CD14-positive monocyte (primary cell): ENCODE measurements around the gene IGLL1. TPM values are rescaled to one million over a fixed set of nuclear protein-coding genes. Genes with fewer than 3 reads are reported as not detected.

ENCODE experiments used
- DNase-seq, 3 donors: peaks; one replicate each; pipeline ENCODE4 v3.0.0-alpha.2; 2011 to 2022
- H2AFZ ChIP-seq: 2 replicates; pipeline ENCODE4 v1.6.0; 2012; ENCODE audit warnings: mild to moderate bottlenecking, low read depth, low read length, inconsistent platforms; ENCODE audit not compliant: insufficient read depth, poor library complexity, severe bottlenecking
- H3K27ac ChIP-seq, 2 donors: 1 replicate in 1 of 2; 2 replicates in 1 of 2; pipeline ENCODE4 v1.5.1; 2012 to 2013; ENCODE audit warnings: low read length in 2 of 2, control low read depth in 1 of 2, inconsistent platforms in 1 of 2, low read depth in 1 of 2, mild to moderate bottlenecking in 1 of 2
- H3K27me3 ChIP-seq, 2 donors: one replicate each; pipeline versions ENCODE4 v1.6.0 to v1.6.1; 2011 to 2013; ENCODE audit warnings: low read length in 2 of 2; ENCODE audit not compliant: control insufficient read depth in 2 of 2, insufficient read depth in 2 of 2
- H3K36me3 ChIP-seq, 2 donors: replicated peaks in 1 of 2; 1 replicate in 1 of 2; 2 replicates in 1 of 2; pipeline versions ENCODE4 v1.5.1 to v1.6.1; 2012 to 2013; ENCODE audit warnings: low read length in 2 of 2, control low read depth in 1 of 2, inconsistent platforms in 1 of 2, mild to moderate bottlenecking in 1 of 2; ENCODE audit not compliant: insufficient read depth in 2 of 2, control insufficient read depth in 1 of 2
- H3K4me1 ChIP-seq, 2 donors: 1 replicate in 1 of 2; 2 replicates in 1 of 2; pipeline versions ENCODE4 v1.5.1 to v1.6.1; 2012 to 2013; ENCODE audit warnings: low read length in 2 of 2, control low read depth in 1 of 2, inconsistent platforms in 1 of 2, mild to moderate bottlenecking in 1 of 2, moderate library complexity in 1 of 2; ENCODE audit not compliant: insufficient read depth in 2 of 2, control insufficient read depth in 1 of 2
- H3K4me2 ChIP-seq: replicated peaks from 2 replicates; pipeline ENCODE3; 2012; ENCODE audit warnings: low read length, moderate library complexity, mild to moderate bottlenecking; ENCODE audit not compliant: poor library complexity, severe bottlenecking; ENCODE audit errors: extremely low read depth
- H3K4me3 ChIP-seq, 3 experiments: fragments of 200-600 bp in 1 of 3; sonication (generic) in 1 of 3; replicated peaks in 1 of 3; 1 replicate in 2 of 3; 2 replicates in 1 of 3; pipeline ENCODE4 v1.5.1; 2011 to 2013; ENCODE audit warnings: low read length in 3 of 3, mild to moderate bottlenecking in 3 of 3, control low read depth in 2 of 3, low read depth in 2 of 3, inconsistent platforms in 1 of 3, moderate library complexity in 1 of 3
- H3K79me2 ChIP-seq: 2 replicates; pipeline ENCODE4 v1.6.0; 2012; ENCODE audit warnings: mild to moderate bottlenecking, control low read depth, inconsistent platforms, low read length, moderate library complexity; ENCODE audit not compliant: insufficient read depth
- H3K9ac ChIP-seq: 2 replicates; pipeline ENCODE4 v1.6.0; 2017; ENCODE audit warnings: low read length, mild to moderate bottlenecking; ENCODE audit not compliant: insufficient read depth, poor library complexity, severe bottlenecking
- H3K9me3 ChIP-seq, 2 donors: replicated peaks in 1 of 2; 1 replicate in 1 of 2; 2 replicates in 1 of 2; pipeline versions ENCODE4 v1.5.1 to v1.6.1; 2012 to 2013; ENCODE audit warnings: low read length in 2 of 2, control low read depth in 1 of 2; ENCODE audit not compliant: control insufficient read depth in 1 of 2, insufficient read depth in 1 of 2
- H4K20me1 ChIP-seq: 2 replicates; pipeline ENCODE4 v1.6.0; 2012; ENCODE audit warnings: mild to moderate bottlenecking, low read length, control low read depth, moderate library complexity; ENCODE audit not compliant: insufficient read depth
- H3K27ac Mint-ChIP-seq, 7 donors: one replicate each; pipeline ENCODE4 v1.8.0; 2020; ENCODE audit warnings: mild to moderate bottlenecking in 7 of 7, mixed read lengths in 7 of 7, moderate library complexity in 6 of 7, inconsistent platforms in 2 of 7
- H3K27me3 Mint-ChIP-seq, 3 donors: one replicate each; pipeline ENCODE4 v1.8.0; 2021 to 2022; ENCODE audit warnings: low read depth in 3 of 3, mild to moderate bottlenecking in 3 of 3, mixed read lengths in 3 of 3, moderate library complexity in 3 of 3, inconsistent platforms in 1 of 3
- H3K36me3 Mint-ChIP-seq, 2 donors: one replicate each; pipeline ENCODE4 v1.8.0; 2020; ENCODE audit warnings: mixed read lengths in 2 of 2, inconsistent platforms in 1 of 2, mild to moderate bottlenecking in 1 of 2
- H3K4me1 Mint-ChIP-seq: one replicate; pipeline ENCODE4 v1.8.0; 2020; ENCODE audit warnings: mild to moderate bottlenecking, mixed read lengths
- H3K4me3 Mint-ChIP-seq, 2 donors: one replicate each; pipeline ENCODE4 v1.8.0; 2020; ENCODE audit warnings: mild to moderate bottlenecking in 2 of 2, mixed read lengths in 2 of 2, moderate library complexity in 1 of 2
- H3K9me3 Mint-ChIP-seq, 7 donors: one replicate each; pipeline ENCODE4 v1.8.0; 2020 to 2022; ENCODE audit warnings: mixed read lengths in 7 of 7, mild to moderate bottlenecking in 6 of 7, moderate library complexity in 6 of 7, inconsistent platforms in 2 of 7
- WGBS: methylation state at CpG from one replicate; pipeline ENCODE4 v1.1.5; 2013; ENCODE audit warnings: missing lambda C conversion rate; ENCODE audit not compliant: insufficient coverage; 5-methylcytosine and 5-hydroxymethylcytosine counted together
- intact Hi-C, 2 donors: fragments of 100-400 bp; cut with micrococcal nuclease; formaldehyde crosslinking; loops; one replicate each; pipeline versions ENCODE4 v1.15.0 to v1.15.1; 2023
- polyA plus RNA-seq, 3 donors: library from polyadenylated mRNA; depleted of rRNA in 1 of 3; unstranded in 2 of 3; stranded (reverse) in 1 of 3; fragments of 300-500 nt in 2 of 3; fragments of >200 nt in 1 of 3; fragmentation: Illumina TruSeq in 2 of 3; gene quantifications; 1 replicate in 2 of 3; 2 replicates in 1 of 3; pipeline ENCODE4 v1.2.3, GENCODE V29; 2012 to 2021
- TF ChIP-seq, protein P1 (sequence below): fragments of 200-600 bp; IDR thresholded peaks from one replicate; pipeline ENCODE4 v1.8.0; 2022; ENCODE audit warnings: antibody characterized with exemption, mild to moderate bottlenecking

The IGLL1 gene
- polyA plus RNA-seq, 3 donors: not detected

DNA sequence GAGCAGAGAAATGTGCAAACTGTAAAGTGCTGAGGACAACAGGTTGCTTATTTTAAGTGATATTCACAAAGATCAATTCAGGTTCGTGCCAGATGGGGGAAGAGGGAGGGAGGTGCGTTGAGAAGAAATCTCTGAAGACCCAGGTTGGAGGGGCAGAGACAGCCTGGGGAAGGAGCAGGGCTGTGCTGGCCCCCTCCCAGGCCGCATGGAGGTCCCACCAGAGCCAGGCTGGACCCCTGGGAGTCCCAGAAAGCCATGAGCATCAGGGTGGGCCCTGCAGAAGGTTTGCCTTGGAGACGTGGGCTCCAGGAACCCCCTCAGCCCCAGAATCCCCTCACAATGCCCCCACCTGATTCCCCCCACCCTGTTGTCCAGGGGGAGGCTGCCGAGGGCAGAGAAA lies 47.4 kb downstream of the IGLL1 start:
- H3K9me3 Mint-ChIP-seq: no peaks in the 10 kb centered on the region
- H3K9ac ChIP-seq: no peak overlapping the region
- H3K27ac ChIP-seq: no peak overlapping the region
- H3K36me3 Mint-ChIP-seq: no peaks in the 10 kb centered on the region
- no peak overlapping the region for H3K4me2 ChIP-seq
- H3K27me3 ChIP-seq: no peaks in the 10 kb centered on the region
- no peak for DNase-seq
- H3K4me1 Mint-ChIP-seq: peaks cover 10% of the 10 kb centered on the region
- no peaks in the 10 kb centered on the region for H3K79me2 ChIP-seq
- no peaks in the 10 kb centered on the region for H4K20me1 ChIP-seq
- H3K4me3 ChIP-seq: no peak overlapping the region
- no peaks in the 10 kb centered on the region for H3K4me1 ChIP-seq
- H3K27me3 Mint-ChIP-seq: peaks cover 3 to 14% (median 13%) of the 10 kb centered on the region in 3 donors
- no peak overlapping the region for H3K27ac Mint-ChIP-seq
- intact Hi-C loops: no loop called here
- H3K9me3 ChIP-seq: no peaks in the 10 kb centered on the region
- H2AFZ ChIP-seq: no peak overlapping the region
- no peaks in the 10 kb centered on the region for H3K36me3 ChIP-seq
- 100% methylated on average over 3 of the region's 5 CpGs for WGBS
- H3K4me3 Mint-ChIP-seq: no peak overlapping the region
- TF ChIP-seq, protein P1, sequence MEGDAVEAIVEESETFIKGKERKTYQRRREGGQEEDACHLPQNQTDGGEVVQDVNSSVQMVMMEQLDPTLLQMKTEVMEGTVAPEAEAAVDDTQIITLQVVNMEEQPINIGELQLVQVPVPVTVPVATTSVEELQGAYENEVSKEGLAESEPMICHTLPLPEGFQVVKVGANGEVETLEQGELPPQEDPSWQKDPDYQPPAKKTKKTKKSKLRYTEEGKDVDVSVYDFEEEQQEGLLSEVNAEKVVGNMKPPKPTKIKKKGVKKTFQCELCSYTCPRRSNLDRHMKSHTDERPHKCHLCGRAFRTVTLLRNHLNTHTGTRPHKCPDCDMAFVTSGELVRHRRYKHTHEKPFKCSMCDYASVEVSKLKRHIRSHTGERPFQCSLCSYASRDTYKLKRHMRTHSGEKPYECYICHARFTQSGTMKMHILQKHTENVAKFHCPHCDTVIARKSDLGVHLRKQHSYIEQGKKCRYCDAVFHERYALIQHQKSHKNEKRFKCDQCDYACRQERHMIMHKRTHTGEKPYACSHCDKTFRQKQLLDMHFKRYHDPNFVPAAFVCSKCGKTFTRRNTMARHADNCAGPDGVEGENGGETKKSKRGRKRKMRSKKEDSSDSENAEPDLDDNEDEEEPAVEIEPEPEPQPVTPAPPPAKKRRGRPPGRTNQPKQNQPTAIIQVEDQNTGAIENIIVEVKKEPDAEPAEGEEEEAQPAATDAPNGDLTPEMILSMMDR: no peak

DNA sequence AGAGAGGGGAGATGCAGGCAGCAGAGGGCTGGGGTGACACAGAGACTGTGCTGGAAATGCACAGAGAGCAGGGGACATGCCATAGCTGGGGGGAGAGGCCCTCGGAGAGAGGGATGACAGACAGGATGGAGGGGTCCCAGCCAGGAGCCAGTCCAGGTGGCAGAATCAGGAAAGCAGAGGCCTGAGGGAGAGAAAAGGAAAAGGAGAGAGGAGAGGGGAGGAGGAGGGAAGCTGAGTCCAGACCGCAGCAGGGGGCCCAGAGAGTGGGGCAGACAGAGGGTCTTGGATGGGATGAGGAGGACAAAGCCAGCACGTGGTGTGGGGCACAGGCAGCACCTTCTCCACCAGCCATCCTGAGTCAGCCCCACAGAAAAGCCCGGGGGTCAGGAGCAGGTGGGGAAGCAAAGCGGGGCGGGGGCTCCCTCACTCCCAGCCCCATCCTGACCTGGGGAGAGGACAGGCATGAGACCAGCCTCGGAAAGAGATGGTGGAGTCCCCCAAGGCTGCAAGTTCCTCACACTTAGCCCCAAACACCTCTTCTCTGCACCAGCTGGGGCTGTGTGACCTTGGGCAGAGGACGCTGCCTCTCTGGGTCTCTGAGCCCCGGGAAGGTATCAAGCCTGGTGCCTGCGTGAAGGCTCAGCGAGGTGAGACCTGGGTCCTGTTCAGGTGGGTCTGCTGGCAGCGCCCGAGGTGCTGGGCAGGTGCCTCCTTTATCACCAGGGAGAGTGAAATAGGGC lies 48.0 kb downstream of the IGLL1 start:
- TF ChIP-seq, protein P1: no peak
- no peaks in the 10 kb centered on the region for H3K9me3 Mint-ChIP-seq
- Histone ChIP-seq H3K9me3 (no peaks in the 10 kb centered on the region), H3K27me3 (no peaks in the 10 kb centered on the region), H3K4me3 (no peak overlapping the region), H4K20me1 (no peaks in the 10 kb centered on the region), H3K27ac (no peak overlapping the region), H3K9ac (no peak overlapping the region), H3K4me2 (no peak overlapping the region), H2AFZ (no peak overlapping the region), H3K36me3 (no peaks in the 10 kb centered on the region), H3K79me2 (no peaks in the 10 kb centered on the region), H3K4me1 (no peaks in the 10 kb centered on the region)
- peaks cover 10% of the 10 kb centered on the region for H3K4me1 Mint-ChIP-seq
- H3K27me3 Mint-ChIP-seq: peaks cover 3 to 11% (median 10%) of the 10 kb centered on the region in 3 donors
- intact Hi-C loops: no loop called here
- H3K4me3 Mint-ChIP-seq: no peak overlapping the region
- H3K27ac Mint-ChIP-seq: no peak overlapping the region
- WGBS: 93% methylated on average over 8 of the region's 13 CpGs
- DNase-seq: no peak
- H3K36me3 Mint-ChIP-seq: no peaks in the 10 kb centered on the region
